K562 (cell line): ENCODE measurements around the gene SLX9. TPM values are rescaled to one million over a fixed set of nuclear protein-coding genes. Genes with fewer than 3 reads are reported as not detected.

Experiments
- ATAC-seq: fragments of 200-7000 bp; cut with Tn5 transposase; 3 replicates; pipeline ENCODE4 v1.9.1; 2020; ENCODE audit warnings: moderate library complexity
- BruUV-seq: library from RNA; stranded (reverse); fragments of 400-500 nt; replicated peaks from 2 replicates; lab custom pipeline; 2021; lab: Mats Ljungman, UMichigan
- CTCF ChIA-PET: fragments of 300-600 bp; formaldehyde crosslinking; extraction: SDS; loops from one replicate; lab custom pipeline; 2021; ENCODE audit warnings: low intra/inter-chr PET ratio; lab: Yijun Ruan, JAX
- POLR2A ChIA-PET: fragments of 300-600, 350-650 bp; sonication (Branson Sonifier 250); formaldehyde crosslinking; extraction: SDS; loops from one replicate; lab custom pipeline; 2021; ENCODE audit warnings: antibody characterized with exemption, inconsistent platforms; lab: Yijun Ruan, JAX
- DNase-seq, 4 experiments: peaks; one replicate each; pipeline versions ENCODE4 v3.0.0 to v3.0.0-alpha.2; 2011 to 2018; ENCODE audit warnings: low spot score in 3 of 4, mixed read lengths in 3 of 4; ENCODE audit errors: extremely low read depth in 1 of 4
- FAIRE-seq: peaks from 2 replicates; lab custom pipeline; 2011; peaks lifted over from hg19 to GRCh38; lab: Jason Lieb, UNC
- H2AFZ ChIP-seq: 2 replicates; pipeline ENCODE4 v1.6.0; 2011; ENCODE audit warnings: low read depth, low read length, control low read depth, inconsistent platforms
- H3K27ac ChIP-seq: fragments of 200-600 bp; 3 replicates; pipeline ENCODE4 v1.8.0; 2011; ENCODE audit warnings: low read depth, mild to moderate bottlenecking, control low read depth, inconsistent platforms, low read length, moderate library complexity, mixed read lengths; ENCODE audit errors: extremely low read depth
- H3K27me3 ChIP-seq, 2 experiments: fragments of 300-600 bp in 1 of 2; 2 replicates in 1 of 2; 3 replicates in 1 of 2; pipeline versions ENCODE4 v1.6.0 to v1.8.0; 2011; ENCODE audit warnings: inconsistent platforms in 2 of 2, low read length in 2 of 2, mild to moderate bottlenecking in 1 of 2, mixed read lengths in 1 of 2, moderate library complexity in 1 of 2; ENCODE audit not compliant: control insufficient read depth in 2 of 2, insufficient read depth in 2 of 2
- H3K36me3 ChIP-seq: fragments of 300-600 bp; 3 replicates; pipeline ENCODE4 v1.8.0; 2011; ENCODE audit warnings: mild to moderate bottlenecking, low read length, inconsistent platforms; ENCODE audit not compliant: control insufficient read depth, insufficient read depth
- H3K4me1 ChIP-seq, 2 experiments: fragments of 200-600 bp in 1 of 2; replicated peaks in 1 of 2; 2 replicates in 1 of 2; 3 replicates in 1 of 2; pipeline versions ENCODE4 v1.5.1 to v1.8.0; 2011; ENCODE audit warnings: inconsistent platforms in 2 of 2, low read length in 2 of 2, mild to moderate bottlenecking in 1 of 2, mixed read lengths in 1 of 2, moderate library complexity in 1 of 2; ENCODE audit not compliant: control insufficient read depth in 2 of 2, insufficient read depth in 2 of 2
- H3K4me2 ChIP-seq: 2 replicates; pipeline ENCODE4 v1.6.1; 2011; ENCODE audit warnings: low read length, control low read depth, inconsistent platforms, mixed read lengths; ENCODE audit not compliant: insufficient read depth
- H3K4me3 ChIP-seq: fragments of 200-600 bp; sonication (generic), shearing (Covaris generic); 2 replicates; pipeline ENCODE4 v1.5.1; 2016; ENCODE audit warnings: control low read depth, inconsistent platforms
- H3K79me2 ChIP-seq: fragments of 200-600 bp; 3 replicates; pipeline ENCODE4 v1.8.0; 2011; ENCODE audit warnings: low read length, inconsistent platforms; ENCODE audit not compliant: control insufficient read depth, insufficient read depth
- H3K9ac ChIP-seq, 2 experiments: 2 replicates each; pipeline versions ENCODE4 v1.6.0 to v1.6.1; 2011; ENCODE audit warnings: low read depth in 2 of 2, low read length in 2 of 2, control low read depth in 1 of 2, inconsistent platforms in 1 of 2, mild to moderate bottlenecking in 1 of 2, mixed read lengths in 1 of 2; ENCODE audit not compliant: insufficient read depth in 1 of 2
- H3K9me1 ChIP-seq: one replicate; pipeline ENCODE4 v1.6.0; 2011; ENCODE audit warnings: inconsistent platforms, mild to moderate bottlenecking, low read length, moderate library complexity; ENCODE audit not compliant: control insufficient read depth, insufficient read depth
- H3K9me3 ChIP-seq: replicated peaks from 2 replicates; pipeline ENCODE4 v1.5.1; 2011; ENCODE audit warnings: low read depth, low read length, inconsistent platforms; ENCODE audit not compliant: control insufficient read depth, insufficient read depth
- H4K20me1 ChIP-seq: replicated peaks from 2 replicates; pipeline ENCODE4 v1.6.1; 2011; ENCODE audit warnings: low read length, inconsistent platforms, mixed read lengths; ENCODE audit not compliant: control insufficient read depth, insufficient read depth
- BACH1 ChIP-seq: fragments of 200-800 bp; sonication (Bioruptor generic); IDR thresholded peaks from 2 replicates; pipeline ENCODE4 v1.6.1; 2016; ENCODE audit warnings: missing genetic modification characterization, missing compliant biosample characterization
- MEF2A ChIP-seq: IDR thresholded peaks from 2 replicates; pipeline ENCODE4 v1.6.1; 2011; ENCODE audit warnings: low read depth, mild to moderate bottlenecking, low read length, moderate library complexity; ENCODE audit not compliant: control insufficient read depth
- MTA1 ChIP-seq: fragments of 450-650 bp; IDR thresholded peaks from 2 replicates; pipeline ENCODE4 v1.6.1; 2017; ENCODE audit warnings: borderline replicate concordance
- TRIM24 ChIP-seq, 2 experiments: fragments of 450-650 bp; IDR thresholded peaks; 2 replicates each; pipeline ENCODE4 v1.6.1; 2016
- ZBED1 ChIP-seq: IDR thresholded peaks from 2 replicates; pipeline ENCODE4 v1.6.1; 2014
- ZNF263 ChIP-seq: sonication (generic); formaldehyde crosslinking; IDR thresholded peaks from 2 replicates; pipeline ENCODE4 v1.8.0; 2022; ENCODE audit warnings: mild to moderate bottlenecking, missing genetic modification reagents, borderline replicate concordance
- ZNF274 ChIP-seq: IDR thresholded peaks from 2 replicates; pipeline ENCODE4 v1.6.1; 2011; ENCODE audit warnings: low read depth, mild to moderate bottlenecking, low read length, moderate library complexity, borderline replicate concordance
- WGBS: fragments of 100-300 bp; shearing (Covaris generic); methylation state at CpG from one replicate; pipeline ENCODE4 v1.1.6; 2016; ENCODE audit warnings: low coverage, mixed read lengths; ENCODE audit not compliant: insufficient coverage; ENCODE audit errors: missing lambda C conversion rate; 5-methylcytosine and 5-hydroxymethylcytosine counted together
- in situ Hi-C: fragments of 300-500 bp; cut with MboI; formaldehyde crosslinking; loops from 4 replicates; pipeline ENCODE4 v1.15.0; 2018; ENCODE audit warnings: inconsistent platforms, mixed read lengths
- intact Hi-C: fragments of 100-400 bp; cut with micrococcal nuclease; formaldehyde crosslinking; loops from 2 replicates; pipeline ENCODE4 v1.14.2; 2022
- polyA plus RNA-seq, 8 experiments: library from polyadenylated mRNA; depleted of rRNA in 4 of 8; stranded (reverse) in 5 of 8; unstranded in 3 of 8; fragments of >200 nt; fragmentation: Nextera tagmentation in 2 of 8; fragmentation: Illumina TruSeq in 1 of 8; extraction: Ambion mirVana in 2 of 8; extraction: Trizol in 1 of 8; gene quantifications; 2 replicates each; pipeline versions ENCODE4 v1.2.1 to v1.2.3, GENCODE V29; 2011 to 2014; ENCODE audit warnings: inconsistent platforms in 1 of 8, missing spikeins in 1 of 8
- total RNA-seq, 7 experiments: library from RNA; depleted of rRNA in 6 of 7; stranded (reverse); fragments of >200 nt in 6 of 7; fragmentation: Illumina TruSeq in 2 of 7; extraction: Trizol in 2 of 7; gene quantifications; 2 replicates each; pipeline versions ENCODE4 v1.2.1 to v1.2.3, GENCODE V29; 2011 to 2021; ENCODE audit warnings: low replicate concordance in 1 of 7
- TF ChIP-seq, protein P1 (sequence below): IDR thresholded peaks from 3 replicates; pipeline ENCODE4 v1.6.1; 2011; ENCODE audit warnings: borderline replicate concordance, mild to moderate bottlenecking; ENCODE audit not compliant: insufficient read length, insufficient read depth
- TF ChIP-seq, protein P2 (sequence below), 2 experiments: fragments of 450-650 bp in 1 of 2; sonication (generic) in 1 of 2; formaldehyde crosslinking in 1 of 2; IDR thresholded peaks in 1 of 2; conservative IDR thresholded peaks in 1 of 2; 2 replicates each; pipeline versions ENCODE4 v1.6.1 to v1.8.1; 2016 to 2023; ENCODE audit warnings: mild to moderate bottlenecking in 2 of 2, moderate library complexity in 2 of 2, inconsistent platforms in 1 of 2, missing genetic modification reagents in 1 of 2
- TF ChIP-seq, protein P3 (sequence below): sonication (generic); formaldehyde crosslinking; IDR thresholded peaks from 2 replicates; pipeline ENCODE4 v1.8.1; 2023; ENCODE audit warnings: mild to moderate bottlenecking, missing genetic modification reagents

The SLX9 gene
- total and polyA plus RNA-seq, 9 of the 15 experiments (the other 6 are each of a cell fraction or from before 2014, with no cell fraction given), result 1.2 to 75.5 (median 16.5) TPM

DNA sequence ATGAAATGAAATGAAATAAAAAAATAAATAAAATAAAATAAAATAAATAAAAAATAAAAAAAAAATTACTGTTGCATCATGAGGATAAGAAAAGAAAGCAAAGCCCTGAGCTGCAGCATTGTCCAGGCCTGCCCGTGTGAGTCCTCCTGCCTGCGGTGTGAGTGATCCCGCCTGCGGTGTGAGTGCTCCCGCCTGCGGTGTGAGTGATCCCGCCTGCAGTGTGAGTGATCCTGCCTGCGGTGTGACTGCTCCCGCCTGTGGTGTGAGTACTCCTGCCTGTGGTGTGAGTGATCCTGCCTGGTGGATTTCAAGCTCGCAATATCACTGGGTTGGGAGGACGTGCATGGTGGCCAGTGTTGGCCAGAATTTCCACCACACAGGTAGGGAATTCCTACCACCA, 44.0 kb upstream of the SLX9 start:
- BruUV-seq, result no TSS peak
- ChIA-PET POLR2A (interaction anchor here (0.6 to 1.3 kb wide), 4 partner anchors 12 to 78 kb away, joined by 3 to 5 read pairs (median 4); partner anchors contain the start of genes SLX9 and SUMO3), CTCF (no interaction called here)
- WGBS, result 68% methylated on average over 11 of the region's 11 CpGs
- intact Hi-C loops (no loop called here), in situ Hi-C loops (no loop called here)
- Histone ChIP-seq H3K36me3 (no peaks in the 10 kb centered on the region), H4K20me1 (0 out of 2 replicates have a peak, but pooled peaks cover 18% of the 10 kb centered on the region), H3K4me3 (no peak overlapping the region), H3K9me3 (no peaks in the 10 kb centered on the region), H3K27ac (no peak overlapping the region), H3K9ac (no peak overlapping the region), H3K9me1 (peaks cover 3% of the 10 kb centered on the region), H3K4me1 (peaks cover 6 to 69% of the 10 kb centered on the region in 2 experiments), H2AFZ (no peak overlapping the region), H3K27me3 (peaks cover 44 to 86% of the 10 kb centered on the region in 2 experiments), H3K4me2 (no peak overlapping the region), H3K79me2 (no peaks in the 10 kb centered on the region)
- no peak for DNase-seq
- no peak for ATAC-seq
- TF ChIP-seq, protein P1, sequence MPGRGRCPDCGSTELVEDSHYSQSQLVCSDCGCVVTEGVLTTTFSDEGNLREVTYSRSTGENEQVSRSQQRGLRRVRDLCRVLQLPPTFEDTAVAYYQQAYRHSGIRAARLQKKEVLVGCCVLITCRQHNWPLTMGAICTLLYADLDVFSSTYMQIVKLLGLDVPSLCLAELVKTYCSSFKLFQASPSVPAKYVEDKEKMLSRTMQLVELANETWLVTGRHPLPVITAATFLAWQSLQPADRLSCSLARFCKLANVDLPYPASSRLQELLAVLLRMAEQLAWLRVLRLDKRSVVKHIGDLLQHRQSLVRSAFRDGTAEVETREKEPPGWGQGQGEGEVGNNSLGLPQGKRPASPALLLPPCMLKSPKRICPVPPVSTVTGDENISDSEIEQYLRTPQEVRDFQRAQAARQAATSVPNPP, result no peak
- TF ChIP-seq MEF2A (no peak), ZNF274 (no peak), MTA1 (no peak), ZBED1 (no peak), BACH1 (tag) (no peak), ZNF263 (CRISPR knock-in tag) (peak; percentile 97), TRIM24 (IDR thresholded peaks at IDR 0.05) (no peak)
- TF ChIP-seq, protein P2, sequence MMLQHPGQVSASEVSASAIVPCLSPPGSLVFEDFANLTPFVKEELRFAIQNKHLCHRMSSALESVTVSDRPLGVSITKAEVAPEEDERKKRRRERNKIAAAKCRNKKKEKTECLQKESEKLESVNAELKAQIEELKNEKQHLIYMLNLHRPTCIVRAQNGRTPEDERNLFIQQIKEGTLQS (IDR thresholded peaks at IDR 0.05), result 0 out of 2 replicates have a peak, but pooled peaks have one; percentile 13
- TF ChIP-seq, protein P2 (CRISPR knock-in tag; conservative IDR thresholded peaks at IDR 0.05), result no peak
- TF ChIP-seq, protein P3, sequence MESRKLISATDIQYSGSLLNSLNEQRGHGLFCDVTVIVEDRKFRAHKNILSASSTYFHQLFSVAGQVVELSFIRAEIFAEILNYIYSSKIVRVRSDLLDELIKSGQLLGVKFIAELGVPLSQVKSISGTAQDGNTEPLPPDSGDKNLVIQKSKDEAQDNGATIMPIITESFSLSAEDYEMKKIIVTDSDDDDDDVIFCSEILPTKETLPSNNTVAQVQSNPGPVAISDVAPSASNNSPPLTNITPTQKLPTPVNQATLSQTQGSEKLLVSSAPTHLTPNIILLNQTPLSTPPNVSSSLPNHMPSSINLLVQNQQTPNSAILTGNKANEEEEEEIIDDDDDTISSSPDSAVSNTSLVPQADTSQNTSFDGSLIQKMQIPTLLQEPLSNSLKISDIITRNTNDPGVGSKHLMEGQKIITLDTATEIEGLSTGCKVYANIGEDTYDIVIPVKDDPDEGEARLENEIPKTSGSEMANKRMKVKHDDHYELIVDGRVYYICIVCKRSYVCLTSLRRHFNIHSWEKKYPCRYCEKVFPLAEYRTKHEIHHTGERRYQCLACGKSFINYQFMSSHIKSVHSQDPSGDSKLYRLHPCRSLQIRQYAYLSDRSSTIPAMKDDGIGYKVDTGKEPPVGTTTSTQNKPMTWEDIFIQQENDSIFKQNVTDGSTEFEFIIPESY (CRISPR knock-in tag), result peak; percentile 84
- FAIRE-seq, result no peak
